ENCODE measurements around the gene PLCL1.

Gene PLCL1

GRCh38 chr2:197994751-197995150 is 190.4 kb downstream of the PLCL1 start:
- no peak for TF ChIP-seq TOX (CRISPR knock-in tag; IDR thresholded peaks at IDR 0.05; ENCODE audit: borderline replicate concordance)
- TF ChIP-seq, protein P1, sequence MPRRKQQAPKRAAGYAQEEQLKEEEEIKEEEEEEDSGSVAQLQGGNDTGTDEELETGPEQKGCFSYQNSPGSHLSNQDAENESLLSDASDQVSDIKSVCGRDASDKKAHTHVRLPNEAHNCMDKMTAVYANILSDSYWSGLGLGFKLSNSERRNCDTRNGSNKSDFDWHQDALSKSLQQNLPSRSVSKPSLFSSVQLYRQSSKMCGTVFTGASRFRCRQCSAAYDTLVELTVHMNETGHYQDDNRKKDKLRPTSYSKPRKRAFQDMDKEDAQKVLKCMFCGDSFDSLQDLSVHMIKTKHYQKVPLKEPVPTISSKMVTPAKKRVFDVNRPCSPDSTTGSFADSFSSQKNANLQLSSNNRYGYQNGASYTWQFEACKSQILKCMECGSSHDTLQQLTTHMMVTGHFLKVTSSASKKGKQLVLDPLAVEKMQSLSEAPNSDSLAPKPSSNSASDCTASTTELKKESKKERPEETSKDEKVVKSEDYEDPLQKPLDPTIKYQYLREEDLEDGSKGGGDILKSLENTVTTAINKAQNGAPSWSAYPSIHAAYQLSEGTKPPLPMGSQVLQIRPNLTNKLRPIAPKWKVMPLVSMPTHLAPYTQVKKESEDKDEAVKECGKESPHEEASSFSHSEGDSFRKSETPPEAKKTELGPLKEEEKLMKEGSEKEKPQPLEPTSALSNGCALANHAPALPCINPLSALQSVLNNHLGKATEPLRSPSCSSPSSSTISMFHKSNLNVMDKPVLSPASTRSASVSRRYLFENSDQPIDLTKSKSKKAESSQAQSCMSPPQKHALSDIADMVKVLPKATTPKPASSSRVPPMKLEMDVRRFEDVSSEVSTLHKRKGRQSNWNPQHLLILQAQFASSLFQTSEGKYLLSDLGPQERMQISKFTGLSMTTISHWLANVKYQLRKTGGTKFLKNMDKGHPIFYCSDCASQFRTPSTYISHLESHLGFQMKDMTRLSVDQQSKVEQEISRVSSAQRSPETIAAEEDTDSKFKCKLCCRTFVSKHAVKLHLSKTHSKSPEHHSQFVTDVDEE (CRISPR knock-in tag; IDR thresholded peaks at IDR 0.05) = no peak
- no peak for TF ChIP-seq SNAI2 (CRISPR knock-in tag; IDR thresholded peaks at IDR 0.05)
- no peak for TF ChIP-seq ZFP30 (CRISPR knock-in tag; IDR thresholded peaks at IDR 0.05)
- TF ChIP-seq BACH2 (CRISPR knock-in tag; IDR thresholded peaks at IDR 0.05; ENCODE audit: borderline replicate concordance) = no peak
- no peak for TF ChIP-seq TCF4 (CRISPR knock-in tag; IDR thresholded peaks at IDR 0.05; ENCODE audit: borderline replicate concordance)
- TF ChIP-seq ZNF565 (CRISPR knock-in tag; conservative IDR thresholded peaks at IDR 0.05; ENCODE audit: low read depth) = no peak
- no peak for TF ChIP-seq ZNF8 (CRISPR knock-in tag; IDR thresholded peaks at IDR 0.05)
- no peak for TF ChIP-seq ISL1 (CRISPR knock-in tag; IDR thresholded peaks at IDR 0.05)
- TF ChIP-seq OSR1 (CRISPR knock-in tag; IDR thresholded peaks at IDR 0.05) = no peak
- TF ChIP-seq ZNF70 (CRISPR knock-in tag; IDR thresholded peaks at IDR 0.05) = no peak
- no peak for TF ChIP-seq CREB5 (CRISPR knock-in tag; IDR thresholded peaks at IDR 0.05; ENCODE audit: low read depth)
- TF ChIP-seq POU6F1 (CRISPR knock-in tag; IDR thresholded peaks at IDR 0.05; ENCODE audit: borderline replicate concordance, low read depth) = no peak
- TF ChIP-seq PPARA (CRISPR knock-in tag; IDR thresholded peaks at IDR 0.05; ENCODE audit: borderline replicate concordance) = no peak
- TF ChIP-seq CSDC2 (CRISPR knock-in tag; IDR thresholded peaks at IDR 0.05) = no peak
- no peak for TF ChIP-seq ZFP3 (CRISPR knock-in tag; IDR thresholded peaks at IDR 0.05)
- TF ChIP-seq RARB (CRISPR knock-in tag; IDR thresholded peaks at IDR 0.05) = no peak
- TF ChIP-seq, protein P2, sequence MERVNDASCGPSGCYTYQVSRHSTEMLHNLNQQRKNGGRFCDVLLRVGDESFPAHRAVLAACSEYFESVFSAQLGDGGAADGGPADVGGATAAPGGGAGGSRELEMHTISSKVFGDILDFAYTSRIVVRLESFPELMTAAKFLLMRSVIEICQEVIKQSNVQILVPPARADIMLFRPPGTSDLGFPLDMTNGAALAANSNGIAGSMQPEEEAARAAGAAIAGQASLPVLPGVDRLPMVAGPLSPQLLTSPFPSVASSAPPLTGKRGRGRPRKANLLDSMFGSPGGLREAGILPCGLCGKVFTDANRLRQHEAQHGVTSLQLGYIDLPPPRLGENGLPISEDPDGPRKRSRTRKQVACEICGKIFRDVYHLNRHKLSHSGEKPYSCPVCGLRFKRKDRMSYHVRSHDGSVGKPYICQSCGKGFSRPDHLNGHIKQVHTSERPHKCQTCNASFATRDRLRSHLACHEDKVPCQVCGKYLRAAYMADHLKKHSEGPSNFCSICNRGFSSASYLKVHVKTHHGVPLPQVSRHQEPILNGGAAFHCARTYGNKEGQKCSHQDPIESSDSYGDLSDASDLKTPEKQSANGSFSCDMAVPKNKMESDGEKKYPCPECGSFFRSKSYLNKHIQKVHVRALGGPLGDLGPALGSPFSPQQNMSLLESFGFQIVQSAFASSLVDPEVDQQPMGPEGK (CRISPR knock-in tag; IDR thresholded peaks at IDR 0.05; ENCODE audit: borderline replicate concordance) = no peak
- no peak for TF ChIP-seq CSRNP3 (CRISPR knock-in tag; IDR thresholded peaks at IDR 0.05)
- TF ChIP-seq ARNTL (CRISPR knock-in tag; IDR thresholded peaks at IDR 0.05; ENCODE audit: borderline replicate concordance, low read depth) = no peak
- no peak for ATAC-seq

DNA sequence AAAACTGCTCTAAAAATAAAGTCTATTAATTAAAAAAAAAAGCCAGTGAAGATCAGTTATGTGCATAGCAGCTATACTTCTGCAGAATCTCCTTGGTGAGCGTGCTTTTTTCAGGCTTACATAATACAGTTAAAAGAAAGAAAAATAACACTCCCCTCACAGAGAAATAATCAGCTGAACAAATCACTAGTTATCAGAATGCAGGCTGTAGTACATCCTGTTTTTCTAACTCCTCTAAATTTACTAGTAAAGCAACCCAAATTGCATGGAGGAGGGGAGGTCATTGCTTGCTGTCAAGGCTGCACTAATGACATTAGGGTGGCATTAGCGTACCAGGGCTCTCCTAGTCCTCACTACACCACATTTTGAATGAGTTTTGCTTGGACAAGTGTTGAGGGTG is 192.2 kb downstream of the PLCL1 start:
- no peak; the same call in 2 of the 3 replicates for ATAC-seq
- TF ChIP-seq ZNF8 (CRISPR knock-in tag; IDR thresholded peaks at IDR 0.05) (0 out of 2 replicates have a peak, but pooled peaks have one; percentile 41), ZFP30 (CRISPR knock-in tag; IDR thresholded peaks at IDR 0.05) (no peak), TOX (CRISPR knock-in tag; IDR thresholded peaks at IDR 0.05; ENCODE audit: borderline replicate concordance) (no peak)

GRCh38 chr2:197997083-197997541 is 192.7 kb downstream of the PLCL1 start:
- TF ChIP-seq, protein P2 (CRISPR knock-in tag; IDR thresholded peaks at IDR 0.05; ENCODE audit: borderline replicate concordance) = no peak
- TF ChIP-seq POU6F1 (CRISPR knock-in tag; IDR thresholded peaks at IDR 0.05; ENCODE audit: borderline replicate concordance, low read depth) = no peak
- no peak for TF ChIP-seq ZNF8 (CRISPR knock-in tag; IDR thresholded peaks at IDR 0.05)
- TF ChIP-seq, protein P1 (CRISPR knock-in tag; IDR thresholded peaks at IDR 0.05) = no peak
- no peak for TF ChIP-seq GLIS3 (CRISPR knock-in tag; IDR thresholded peaks at IDR 0.05)
- TF ChIP-seq PPARA (CRISPR knock-in tag; IDR thresholded peaks at IDR 0.05; ENCODE audit: borderline replicate concordance) = no peak
- TF ChIP-seq TCF4 (CRISPR knock-in tag; IDR thresholded peaks at IDR 0.05; ENCODE audit: borderline replicate concordance) = no peak
- TF ChIP-seq ARNTL (CRISPR knock-in tag; IDR thresholded peaks at IDR 0.05; ENCODE audit: borderline replicate concordance, low read depth) = no peak
- ATAC-seq = no peak; the same call in 2 of the 3 replicates

Data from SK-N-SH treated with all-trans-retinoic acid at 6 μM for 48 hours (cell line).